SW480 (cell line): ENCODE results near the gene RUNX2.
A peak's percentile ranks its signal among the peaks of the same experiment; 100 is the strongest.

ENCODE experiments used
- DNase-seq: peaks from one replicate; pipeline ENCODE4 v3.0.0-alpha.2; 2016; ENCODE audit warnings: low spot score

The RUNX2 gene

DNA sequence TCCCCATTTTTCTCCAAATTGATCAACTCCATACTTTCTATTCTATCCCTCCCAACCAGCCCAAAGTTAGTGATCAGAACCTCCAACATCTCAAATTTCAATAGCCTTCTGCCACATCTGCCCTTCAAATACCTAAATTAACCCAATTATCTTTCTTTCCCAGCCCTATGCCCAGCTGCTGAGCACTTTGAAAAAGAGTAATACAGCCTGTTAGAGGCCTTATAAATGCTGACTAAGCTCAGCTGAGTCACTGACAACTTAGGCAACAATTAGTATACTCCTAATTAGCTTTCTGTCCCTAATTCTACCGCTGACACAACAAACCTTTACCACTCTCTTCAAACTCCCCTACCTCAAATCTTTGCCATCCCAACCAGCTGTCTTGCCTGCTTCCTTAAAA lies 23.5 kb downstream of the RUNX2 start:
- no peak for DNase-seq

DNA sequence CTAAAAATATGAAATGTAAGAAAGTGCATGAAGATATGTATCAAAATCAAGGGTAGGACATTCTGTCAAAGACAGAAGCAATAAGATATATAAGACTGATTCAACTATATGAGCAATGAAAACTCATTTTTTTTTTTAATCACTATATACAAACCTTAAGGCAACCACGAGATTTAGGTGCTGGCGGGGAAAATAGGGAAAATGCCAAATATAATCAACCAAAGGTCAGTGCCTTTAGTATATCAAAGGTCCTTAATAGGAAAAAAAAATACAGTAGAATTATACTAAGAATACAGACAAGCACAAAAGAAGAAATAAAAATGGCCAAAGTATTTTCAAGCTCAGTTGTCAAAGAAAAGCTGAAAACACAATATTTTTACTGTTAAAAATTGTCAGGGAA lies 25.5 kb downstream of the RUNX2 start:
- DNase-seq, result no peak

DNA sequence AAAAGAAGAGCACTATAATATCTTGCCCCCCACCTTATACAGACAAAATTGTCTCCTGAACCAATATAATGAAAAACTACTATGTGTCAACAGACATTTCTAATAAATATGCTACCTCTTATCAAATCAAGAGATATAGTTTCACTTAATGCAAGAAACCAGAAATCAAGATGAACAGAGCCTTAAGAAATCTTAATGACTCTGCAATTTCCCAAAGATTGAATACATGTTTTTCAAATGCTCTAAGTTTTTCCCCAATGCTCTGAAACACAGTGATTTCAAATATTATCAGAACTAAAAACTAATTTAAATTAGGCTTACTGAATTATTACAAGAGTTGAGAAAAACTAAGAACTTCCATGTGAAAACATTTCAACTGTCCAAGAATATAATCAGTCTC lies 36.3 kb downstream of the RUNX2 start:
- no peak for DNase-seq

- no peak for DNase-seq
Measured at GRCh38 chr6:45365036-45365435, 36.9 kb downstream of the RUNX2 start.

- DNase-seq, result no peak
Measured at GRCh38 chr6:45366534-45366933, 38.4 kb downstream of the RUNX2 start.

- DNase-seq, result no peak
Measured at GRCh38 chr6:45367999-45368398, 39.9 kb downstream of the RUNX2 start.

DNA sequence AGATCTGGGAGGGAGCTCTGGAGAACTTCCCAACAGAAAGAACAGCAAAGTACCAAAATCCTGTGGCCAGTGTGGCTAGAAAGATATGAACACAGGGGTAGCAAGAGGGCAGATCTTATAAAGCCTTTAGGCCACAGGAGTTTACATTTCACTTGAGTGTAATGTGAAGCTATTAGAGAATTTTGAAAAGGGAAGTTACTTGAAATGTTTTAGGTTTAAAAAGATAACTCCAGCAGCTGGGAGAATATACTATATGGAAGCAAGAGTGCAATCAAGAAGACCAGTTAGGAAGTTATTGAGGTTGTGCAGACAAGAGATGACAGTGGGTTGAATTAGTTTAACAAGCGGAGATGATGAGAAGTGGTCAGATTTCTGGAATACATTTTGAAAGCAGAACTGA lies 41.7 kb downstream of the RUNX2 start:
- DNase-seq, result no peak

DNA sequence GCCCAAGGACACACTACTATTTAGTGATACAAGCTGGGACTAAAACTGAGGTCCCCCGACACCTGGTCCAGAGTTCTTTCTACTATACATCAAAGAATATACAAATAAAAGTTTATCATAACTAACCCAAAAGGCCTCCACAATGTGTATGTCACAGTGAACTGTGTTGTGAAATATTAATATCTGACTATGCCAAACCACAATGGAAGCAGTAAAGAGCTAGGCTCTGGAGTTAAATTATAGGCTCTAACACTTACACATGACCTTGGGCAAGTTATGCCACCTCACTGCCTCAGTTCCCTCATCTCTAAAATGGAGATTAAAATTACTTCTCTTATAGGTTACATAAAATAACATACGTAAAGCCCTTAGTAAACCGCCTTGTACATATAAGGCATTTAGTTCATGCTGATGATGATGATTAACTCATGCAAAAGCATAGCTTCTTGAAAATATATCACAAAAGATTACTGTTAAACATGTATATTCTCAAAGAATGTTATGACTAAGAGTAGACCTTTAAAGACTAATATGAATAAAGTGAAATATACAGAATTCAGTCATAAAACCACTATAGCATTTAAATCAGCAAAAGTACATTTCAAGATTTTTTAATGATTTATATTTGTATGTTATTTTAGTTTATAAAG lies 43.9 kb downstream of the RUNX2 start:
- no peak for DNase-seq

DNA sequence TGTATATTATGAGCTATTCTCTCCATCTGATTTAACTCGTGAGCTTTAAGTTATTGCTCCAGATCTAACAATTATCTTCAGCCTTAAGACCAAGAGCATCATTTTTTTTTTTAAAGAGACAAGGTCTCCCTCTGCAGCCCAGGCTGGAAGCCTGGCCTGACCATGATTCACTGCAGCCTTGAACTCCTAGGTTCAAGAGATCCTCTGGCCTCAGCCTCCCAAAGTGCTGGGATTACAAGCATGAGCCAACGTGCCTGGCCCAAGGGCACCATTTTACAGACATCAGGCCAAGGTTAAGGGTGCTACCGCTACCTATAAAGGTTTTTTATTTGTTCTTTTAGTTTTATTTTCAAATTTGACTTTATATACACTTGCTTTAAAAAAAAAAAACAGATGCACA lies 47.3 kb downstream of the RUNX2 start:
- DNase-seq, result no peak

DNA sequence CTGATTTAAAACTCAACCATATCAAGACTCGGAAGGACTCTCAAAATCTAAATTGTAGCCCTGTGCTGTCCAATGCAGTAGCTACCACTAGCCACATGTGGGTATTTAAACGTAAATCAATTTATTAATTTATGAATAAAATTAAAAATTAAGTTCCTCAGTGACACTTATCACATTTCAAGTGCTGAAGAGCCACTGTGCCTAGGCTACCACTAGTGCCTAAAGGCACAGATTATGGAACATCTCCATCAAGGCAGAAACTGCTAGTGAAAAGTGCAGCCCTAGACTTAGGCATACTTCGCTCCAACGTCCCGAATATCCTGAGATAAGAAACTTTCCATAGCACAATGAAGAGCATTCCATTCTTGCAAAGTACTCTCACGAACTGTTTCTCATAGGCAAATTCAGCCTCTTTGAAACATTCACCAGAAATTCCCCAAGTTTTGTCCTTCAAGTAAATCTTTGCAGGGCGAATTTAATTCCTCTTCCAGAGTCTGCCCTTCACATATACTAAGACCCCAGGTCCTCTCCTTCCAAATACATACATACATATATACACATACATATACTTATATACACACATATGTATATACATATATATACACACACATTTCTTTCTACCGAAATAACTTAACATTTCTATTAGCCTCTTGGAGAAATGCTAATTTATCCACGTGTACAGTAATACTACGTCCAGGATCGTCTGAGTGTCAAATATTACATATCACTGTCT lies 48.3 kb downstream of the RUNX2 start:
- peak; percentile 5 for DNase-seq

- no peak for DNase-seq
Measured at GRCh38 chr6:45377043-45377553, 49.0 kb downstream of the RUNX2 start.

GRCh38 chr6:45377554-45378333 lies 49.6 kb downstream of the RUNX2 start, which contains the start of gene SUPT3H:
Gene SUPT3H, minus strand, starts transcription at chr6:45377934.
- peak; percentile 86 for DNase-seq

GRCh38 chr6:45378334-45378926 lies 50.3 kb downstream of the RUNX2 start:
- DNase-seq, result peak; percentile 66

DNA sequence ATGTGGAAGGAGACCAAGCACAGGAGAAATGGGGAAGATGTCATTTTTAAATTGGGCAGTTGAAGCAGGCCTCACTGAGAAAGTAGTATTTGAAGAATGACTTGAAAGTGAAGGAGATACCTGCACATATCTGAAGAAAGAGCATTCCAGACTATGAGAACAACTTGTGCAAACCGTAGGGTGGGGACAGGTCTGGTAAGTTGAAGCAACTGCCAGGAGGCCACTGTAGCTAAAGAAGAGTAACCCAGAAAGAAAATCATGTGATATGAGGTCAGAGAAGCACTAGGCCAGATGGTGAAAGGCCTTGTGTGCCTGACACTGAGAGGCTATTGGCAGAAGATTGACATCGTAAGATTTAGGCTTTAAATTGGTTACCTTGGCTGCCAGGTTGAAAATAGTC lies 54.3 kb downstream of the RUNX2 start:
- DNase-seq, result no peak

DNA sequence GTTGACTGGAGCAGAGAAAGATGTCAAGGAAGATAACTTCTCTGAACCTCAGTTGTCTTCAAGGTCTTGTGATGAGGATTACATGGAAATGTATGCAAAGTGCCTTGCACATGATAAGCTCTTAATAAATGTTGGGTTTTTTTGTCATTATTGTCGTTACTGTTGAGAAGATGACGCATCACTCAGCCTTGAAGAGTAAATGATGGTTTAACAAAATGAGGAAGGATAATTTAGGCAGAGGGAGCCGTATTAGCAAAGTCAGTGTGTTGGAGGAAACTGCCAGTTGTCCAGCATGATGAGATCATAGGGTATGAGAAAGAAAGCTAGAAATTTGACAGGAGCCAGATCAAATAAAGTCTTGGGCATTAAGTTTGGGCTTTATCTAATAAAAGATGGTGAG lies 58.4 kb downstream of the RUNX2 start:
- no peak for DNase-seq

DNA sequence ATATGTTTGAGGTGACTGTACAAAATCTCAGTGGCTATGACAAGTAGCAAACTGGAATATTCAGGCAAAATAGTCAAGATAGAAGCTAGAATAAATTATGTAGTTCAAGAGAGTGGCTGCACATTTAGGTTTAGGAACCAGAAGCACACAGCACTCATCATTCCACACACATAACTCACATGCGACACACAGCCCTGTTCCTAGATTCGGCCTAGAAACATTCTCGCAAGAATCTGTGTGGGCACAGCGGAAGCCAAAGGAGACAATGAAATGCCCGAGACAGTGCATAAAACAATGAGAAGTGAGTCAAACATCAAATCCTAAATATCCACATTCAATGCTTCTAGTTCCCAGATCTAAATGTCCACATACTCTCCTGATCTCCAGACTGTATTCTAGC lies 59.1 kb downstream of the RUNX2 start:
- no peak for DNase-seq

DNA sequence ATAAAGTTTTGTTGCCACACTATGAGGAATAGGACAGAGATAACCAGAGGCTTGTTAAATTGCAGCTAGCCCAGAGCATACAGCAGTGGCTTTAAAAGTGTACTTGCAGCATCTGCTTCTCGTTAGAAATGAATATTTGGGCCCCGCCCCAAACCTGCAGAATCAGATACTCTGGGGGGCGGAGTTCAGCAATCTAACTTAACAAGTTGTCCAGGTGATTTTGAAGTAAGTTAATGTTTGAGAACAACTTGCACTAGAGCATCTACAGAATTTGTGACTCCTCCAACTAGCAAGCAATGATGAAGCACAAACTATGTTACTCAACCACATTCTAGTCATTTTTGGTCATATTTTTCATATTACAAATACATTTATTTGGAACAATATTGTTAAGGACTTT lies 60.2 kb downstream of the RUNX2 start:
- DNase-seq, result no peak

- DNase-seq, result no peak
Measured at GRCh38 chr6:45394586-45395095, 66.5 kb downstream of the RUNX2 start.

DNA sequence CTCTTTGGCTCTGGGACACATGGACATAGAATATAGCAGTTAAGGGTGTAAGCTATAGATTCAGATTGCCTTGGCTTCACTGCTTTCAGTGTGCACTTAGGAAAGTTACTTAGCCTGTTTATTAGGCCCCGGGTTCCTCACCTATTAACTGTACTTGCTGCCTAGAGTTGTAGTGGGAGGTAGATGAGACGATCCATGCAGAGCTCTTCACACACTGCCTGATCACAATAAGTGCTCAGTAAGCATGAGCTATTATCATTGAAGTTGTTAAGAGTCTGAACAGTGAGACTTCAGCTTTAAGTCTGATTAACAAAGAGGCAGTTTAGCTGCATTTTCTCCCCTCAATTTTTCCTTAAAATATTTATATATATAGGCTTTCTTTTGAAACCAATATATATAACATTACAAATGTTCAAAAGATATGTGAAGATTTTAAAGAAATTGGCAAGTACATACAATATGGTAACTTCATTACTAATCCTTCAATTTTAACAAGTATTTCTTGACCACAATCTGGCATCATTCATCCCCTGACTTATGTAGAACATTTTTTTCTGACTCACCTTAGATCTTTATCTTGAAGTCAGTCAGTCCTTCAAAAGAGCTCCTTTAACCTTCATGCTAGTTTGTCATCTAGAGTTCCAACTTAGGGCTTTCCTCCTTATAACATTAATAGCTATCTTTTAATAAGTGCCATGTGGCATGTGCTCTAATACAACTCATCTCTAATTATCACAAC lies 70.1 kb downstream of the RUNX2 start:
- no peak for DNase-seq

DNA sequence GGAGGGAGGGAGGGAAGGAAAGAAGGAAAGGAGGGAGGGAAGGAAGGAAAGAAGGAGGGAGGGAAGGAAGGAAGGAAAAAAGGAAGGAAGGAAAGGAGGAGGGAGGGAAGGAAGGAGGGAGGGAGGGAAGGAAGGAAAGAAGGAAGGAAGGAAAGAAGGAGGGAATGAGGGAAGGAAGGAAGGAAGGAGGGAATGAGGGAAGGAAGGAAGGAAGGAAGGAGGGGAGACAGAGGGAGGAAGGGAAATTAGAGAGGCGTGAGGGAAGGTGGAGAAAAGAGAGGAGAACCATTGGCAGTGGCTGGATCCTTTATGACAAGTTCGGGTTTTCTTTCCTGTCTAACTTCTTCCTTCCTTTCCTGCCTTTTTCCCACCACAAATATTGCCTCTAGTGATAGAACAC lies 71.9 kb downstream of the RUNX2 start:
- DNase-seq, result no peak

DNA sequence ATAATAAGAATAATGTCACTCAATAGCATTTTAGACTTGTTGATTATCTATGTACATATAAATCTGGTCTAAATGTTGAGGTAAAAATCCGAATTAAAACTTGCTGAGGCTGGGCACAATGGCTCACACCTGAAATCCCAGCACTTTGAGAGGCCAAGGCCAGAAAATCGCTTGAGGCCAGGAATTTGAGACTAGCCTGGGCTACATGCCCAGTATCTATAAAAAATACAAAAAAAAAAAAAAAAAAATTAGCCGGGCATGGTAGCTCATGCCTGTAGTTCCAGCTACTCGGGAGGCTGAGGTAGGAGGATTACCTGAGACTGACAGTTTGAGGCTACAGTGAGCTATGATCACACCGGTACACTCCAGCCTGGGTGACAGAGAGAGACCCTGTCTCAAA lies 83.8 kb downstream of the RUNX2 start:
- no peak for DNase-seq

- no peak for DNase-seq
Measured at GRCh38 chr6:45415315-45415714, 87.2 kb downstream of the RUNX2 start.
